GM20000 (cell line): ENCODE data around the gene NLRP4.
"Not testable (repeated sequence)": the region's sequence is repeated elsewhere in the genome, so short reads cannot be mapped to it uniquely, and the experiment has no call there.

Experiments used
- DNase-seq: peaks from one replicate; pipeline ENCODE4 v3.0.0; 2012; ENCODE audit warnings: low spot score
- TF ChIP-seq, protein P1 (sequence below): IDR thresholded peaks from 2 replicates; pipeline ENCODE4 v1.5.1; 2012; ENCODE audit warnings: mild to moderate bottlenecking, control low read depth; ENCODE audit errors: extremely low read depth, missing control alignments

The NLRP4 gene

DNA sequence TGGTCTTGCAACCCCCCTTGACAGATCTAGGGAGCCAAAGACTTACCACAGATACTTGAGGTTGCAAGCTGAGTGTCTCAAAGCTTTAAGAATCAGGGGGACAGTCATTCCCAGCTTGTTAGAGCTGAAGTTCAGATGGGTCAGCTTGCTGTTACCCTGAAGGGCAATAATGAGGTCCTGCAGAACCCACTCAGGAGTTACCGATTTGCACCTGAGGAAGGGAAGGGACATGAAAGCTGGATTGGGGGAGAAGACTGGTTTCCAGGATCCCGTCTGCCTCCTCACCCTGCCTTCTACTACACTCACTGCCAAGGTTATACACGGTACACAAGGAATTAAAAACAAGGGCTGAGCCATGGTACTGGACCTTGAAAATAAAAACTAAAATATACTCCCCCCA lies 71.4 kb downstream of the NLRP4 start:
- TF ChIP-seq, protein P1, sequence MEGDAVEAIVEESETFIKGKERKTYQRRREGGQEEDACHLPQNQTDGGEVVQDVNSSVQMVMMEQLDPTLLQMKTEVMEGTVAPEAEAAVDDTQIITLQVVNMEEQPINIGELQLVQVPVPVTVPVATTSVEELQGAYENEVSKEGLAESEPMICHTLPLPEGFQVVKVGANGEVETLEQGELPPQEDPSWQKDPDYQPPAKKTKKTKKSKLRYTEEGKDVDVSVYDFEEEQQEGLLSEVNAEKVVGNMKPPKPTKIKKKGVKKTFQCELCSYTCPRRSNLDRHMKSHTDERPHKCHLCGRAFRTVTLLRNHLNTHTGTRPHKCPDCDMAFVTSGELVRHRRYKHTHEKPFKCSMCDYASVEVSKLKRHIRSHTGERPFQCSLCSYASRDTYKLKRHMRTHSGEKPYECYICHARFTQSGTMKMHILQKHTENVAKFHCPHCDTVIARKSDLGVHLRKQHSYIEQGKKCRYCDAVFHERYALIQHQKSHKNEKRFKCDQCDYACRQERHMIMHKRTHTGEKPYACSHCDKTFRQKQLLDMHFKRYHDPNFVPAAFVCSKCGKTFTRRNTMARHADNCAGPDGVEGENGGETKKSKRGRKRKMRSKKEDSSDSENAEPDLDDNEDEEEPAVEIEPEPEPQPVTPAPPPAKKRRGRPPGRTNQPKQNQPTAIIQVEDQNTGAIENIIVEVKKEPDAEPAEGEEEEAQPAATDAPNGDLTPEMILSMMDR, result no peak
- no peak for DNase-seq

DNA sequence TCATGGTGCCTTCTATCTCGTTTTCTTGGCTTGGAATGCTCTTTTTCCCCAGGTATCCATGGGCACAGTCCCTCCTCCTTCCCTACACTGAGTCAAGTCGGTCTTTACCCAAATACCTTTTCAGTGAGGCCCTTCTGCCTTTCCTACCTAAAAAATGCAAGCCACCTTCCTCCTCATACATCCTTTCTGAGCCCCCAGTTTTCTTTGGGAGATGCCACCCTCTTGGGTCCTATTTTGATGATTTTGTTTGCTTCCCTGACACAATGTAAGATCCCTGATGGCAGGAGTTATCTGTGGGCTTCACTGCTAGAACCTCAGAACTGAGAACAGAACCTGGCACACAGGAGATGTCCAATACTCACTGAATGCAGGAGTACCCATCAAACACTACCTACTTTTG lies 73.5 kb downstream of the NLRP4 start:
- TF ChIP-seq, protein P1, result no peak
- no peak for DNase-seq

DNA sequence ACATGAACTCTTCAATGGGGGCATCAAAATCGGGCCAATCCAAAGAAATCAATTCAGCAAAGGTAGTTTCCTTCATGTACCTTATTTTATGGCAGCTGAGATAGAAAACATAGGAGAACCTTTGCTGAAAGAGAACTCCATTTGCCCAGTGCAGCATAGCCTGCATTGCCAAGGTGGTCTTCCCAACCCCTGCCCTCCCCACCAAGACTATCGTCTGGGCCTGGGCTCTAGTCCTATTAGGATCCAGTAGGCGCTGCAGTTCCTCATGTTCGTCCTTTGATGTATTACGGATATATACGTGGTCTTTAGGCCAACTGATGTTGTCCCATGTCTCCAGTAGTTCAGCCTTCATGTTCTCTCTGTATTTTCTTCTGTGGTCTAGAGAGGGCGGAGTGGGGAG lies 76.6 kb downstream of the NLRP4 start:
- TF ChIP-seq, protein P1, result no peak
- no peak for DNase-seq

DNA sequence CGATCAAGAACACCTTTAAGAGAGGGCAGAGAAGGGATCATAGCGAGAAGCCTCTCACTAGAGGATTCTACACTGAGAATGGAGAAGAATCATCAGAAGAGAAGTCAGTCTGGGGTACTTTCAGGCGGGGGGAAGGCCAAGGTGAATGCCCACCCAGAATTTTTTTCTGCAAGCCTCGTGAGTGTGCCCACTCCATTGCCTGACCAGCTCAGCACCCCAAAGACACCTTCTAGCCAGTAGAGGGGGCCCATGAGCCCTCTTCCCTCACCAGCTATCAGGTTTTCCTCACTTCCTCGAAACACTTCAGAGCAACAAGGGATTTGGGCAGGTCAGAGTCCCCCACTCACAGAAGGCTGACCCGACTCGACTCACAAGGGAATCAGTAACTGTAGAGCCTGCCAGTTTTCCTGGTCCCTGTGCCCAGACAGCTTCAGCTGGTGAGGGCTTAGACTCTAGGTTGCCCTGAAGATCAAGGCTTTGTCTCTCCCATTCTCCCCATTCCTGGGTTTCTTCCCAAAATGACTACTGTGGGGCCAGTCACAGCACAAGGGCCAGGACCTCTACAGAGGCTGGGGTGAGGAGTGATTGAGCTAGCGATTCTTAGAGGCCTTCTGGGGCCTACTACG lies 77.4 kb downstream of the NLRP4 start:
- DNase-seq, result no peak

DNA sequence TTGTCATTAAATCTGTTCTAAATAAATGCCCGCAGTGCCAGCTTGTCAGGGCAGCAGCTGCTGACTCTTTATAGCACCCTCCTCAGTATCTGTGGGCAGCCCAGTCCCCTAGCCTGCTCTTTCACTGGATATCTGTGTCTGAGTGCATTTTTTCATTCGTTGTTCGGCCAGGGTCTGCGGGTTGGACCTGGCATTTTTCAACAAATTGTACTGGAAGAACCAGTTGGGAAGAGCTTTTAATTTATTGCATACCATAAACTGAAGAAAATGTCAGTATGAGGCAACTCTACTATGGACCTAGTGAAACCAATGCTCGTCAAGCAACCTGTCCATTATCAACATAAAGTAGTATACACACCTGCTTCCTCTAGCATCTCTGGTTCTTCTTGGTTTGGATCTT lies 87.2 kb downstream of the NLRP4 start:
- TF ChIP-seq, protein P1, result no peak

More for the DNA sequence above, 77.4 kb downstream of the NLRP4 start:
- TF ChIP-seq, protein P1, result peak; percentile 1

DNA sequence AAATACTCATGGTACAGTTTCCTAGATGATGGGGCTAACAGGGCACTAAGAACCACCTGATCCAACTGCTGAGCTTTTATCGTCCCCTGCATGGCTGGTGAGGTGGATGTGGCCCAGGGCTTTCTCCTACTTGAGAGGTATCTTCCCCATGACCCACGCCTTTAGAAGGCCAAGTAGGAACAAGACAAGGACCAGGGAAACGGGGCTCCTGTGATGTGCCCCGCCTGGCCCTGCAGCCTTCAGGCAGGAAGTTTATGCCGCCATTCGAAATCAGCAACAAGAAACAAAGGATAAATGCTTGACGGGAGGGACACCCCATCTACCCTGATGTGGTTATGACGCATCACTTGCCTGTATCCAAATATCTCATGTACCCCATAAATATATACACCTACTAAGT lies 91.7 kb downstream of the NLRP4 start:
- TF ChIP-seq, protein P1, result no peak

More for the DNA sequence above, 87.2 kb downstream of the NLRP4 start:
- DNase-seq, result no peak

DNA sequence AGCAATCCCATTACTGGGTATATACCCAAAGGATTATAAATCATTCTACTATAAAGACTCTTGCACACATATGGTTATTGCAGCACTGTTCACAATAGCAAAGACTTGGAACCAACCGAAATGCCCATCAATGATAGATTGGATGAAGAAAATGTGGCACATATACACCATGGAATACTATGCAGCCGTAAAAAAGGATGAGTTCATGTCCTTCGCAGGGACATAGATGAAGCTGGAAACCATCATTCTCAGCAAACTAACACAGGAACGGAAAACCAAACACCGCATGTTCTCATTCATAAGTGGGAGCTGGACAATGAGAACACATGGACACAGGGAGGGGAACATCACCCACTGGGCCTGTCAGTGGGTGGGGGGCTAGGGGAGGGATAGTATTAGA lies 92.9 kb downstream of the NLRP4 start:
- DNase-seq, result not testable (repeated sequence)

More for the DNA sequence above, 91.7 kb downstream of the NLRP4 start:
- DNase-seq, result no peak

DNA sequence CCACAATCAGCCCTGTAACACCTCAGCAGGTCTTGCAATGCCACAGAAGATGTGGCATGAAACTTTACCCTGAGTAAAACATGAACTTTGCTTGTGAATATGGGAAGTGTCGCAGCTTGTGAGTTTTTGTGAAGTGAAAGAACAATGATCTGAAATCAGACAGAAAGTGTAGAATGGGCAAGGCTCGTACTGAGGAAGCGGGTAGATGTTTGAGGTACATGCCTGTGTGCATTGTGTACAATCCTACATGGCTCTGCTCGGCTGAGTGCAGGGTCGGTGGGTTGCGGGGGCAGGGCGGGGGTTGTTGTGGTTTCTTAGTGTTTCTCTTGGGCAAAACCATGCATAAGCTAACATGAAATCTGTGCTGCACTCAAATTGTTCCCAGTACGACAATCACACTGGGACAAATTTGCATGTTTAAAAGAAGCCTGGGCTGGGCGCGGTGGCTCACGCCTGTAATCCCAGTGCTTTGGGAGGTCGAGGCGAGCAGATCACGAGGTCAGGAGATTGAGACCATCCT lies 94.7 kb downstream of the NLRP4 start:
- no peak for DNase-seq
- TF ChIP-seq, protein P1, result no peak
